Colonic mucosa (tissue), 4 donors: Measurements from ENCODE around the gene ZNF226. TPM values are rescaled to one million over a fixed set of nuclear protein-coding genes. Genes with fewer than 3 reads are reported as not detected.
"Not testable (repeated sequence)": the region's sequence is repeated elsewhere in the genome, so short reads cannot be mapped to it uniquely, and the experiment has no call there.

Experiments used
- DNase-seq: peaks from one replicate; pipeline ENCODE4 v3.0.0-alpha.2; 2020
- H3K27ac ChIP-seq: fragments of 200-600 bp; one replicate; pipeline ENCODE4 v1.8.0; 2021
- H3K27me3 ChIP-seq: fragments of 200-600 bp; one replicate; pipeline ENCODE4 v1.8.0; 2021
- H3K36me3 ChIP-seq: fragments of 200-600 bp; one replicate; pipeline ENCODE4 v1.8.0; 2021
- H3K4me1 ChIP-seq: fragments of 200-600 bp; one replicate; pipeline ENCODE4 v1.8.0; 2021; ENCODE audit warnings: mild to moderate bottlenecking
- H3K4me3 ChIP-seq: fragments of 200-600 bp; one replicate; pipeline ENCODE4 v1.8.0; 2021
- H3K9ac ChIP-seq, 2 donors: one replicate each; pipeline ENCODE4 v1.7.0; 2013; ENCODE audit warnings: control low read depth in 2 of 2, low read depth in 2 of 2, low read length in 2 of 2
- H3K9me3 ChIP-seq: fragments of 200-600 bp; one replicate; pipeline ENCODE4 v1.8.0; 2021
- CTCF ChIP-seq: fragments of 200-600 bp; IDR thresholded peaks from one replicate; pipeline ENCODE4 v1.8.0; 2022; ENCODE audit warnings: antibody characterized with exemption, mild to moderate bottlenecking
- intact Hi-C: fragments of 100-400 bp; cut with DNase I; formaldehyde crosslinking; loops from one replicate; pipeline ENCODE4 v1.14.1; 2022
- total RNA-seq, 2 donors: library from RNA; stranded (reverse); fragmentation: NEBNext Ultra II Directional in 1 of 2; extraction: Animal tissue kit (Norgen Biotek cat#: 25700) in 1 of 2; gene quantifications; one replicate each; pipeline ENCODE4 v1.2.1, GENCODE V29; 2021
- donor health status: healthy.
- donor health status: DM: no; HTN: no; CAD: no.
- donor health status: DM: no; HTN: no; CAD: no.

ZNF226 gene
- total RNA-seq, 2 donors from 2014 or later: 12.9 to 15.5 TPM

- peak overlapping the region; percentile 54 to 63 for H3K9ac ChIP-seq
- peak; percentile 24 for DNase-seq
- no peaks in the 10 kb centered on the region for H3K27me3 ChIP-seq
- peak overlapping the region; percentile 82 for H3K27ac ChIP-seq
- peak overlapping the region; percentile 71 for H3K4me3 ChIP-seq
- no peaks in the 10 kb centered on the region for H3K36me3 ChIP-seq
- TF ChIP-seq CTCF: no peak
- no peaks in the 10 kb centered on the region for H3K9me3 ChIP-seq
- no peaks in the 10 kb centered on the region for H3K4me1 ChIP-seq
- intact Hi-C loops: loop anchor here (10.0 kb wide), 1 partner anchor 48 kb away; the partner anchor contains the start of gene ZNF226
Observed at GRCh38 chr19:44212866-44213346, 48.0 kb downstream of the ZNF226 start.

- not testable (repeated sequence) for H3K36me3 ChIP-seq, H3K27ac ChIP-seq, H3K9ac ChIP-seq, H3K9me3 ChIP-seq, H3K4me3 ChIP-seq, DNase-seq, H3K27me3 ChIP-seq, H3K4me1 ChIP-seq
- intact Hi-C loops: loop anchor here (10.0 kb wide), 1 partner anchor 55 kb away; the partner anchor contains the start of gene ZNF226
Observed at GRCh38 chr19:44219926-44220325, 55.0 kb downstream of the ZNF226 start.

- H3K9ac ChIP-seq, H3K36me3 ChIP-seq, H3K4me3 ChIP-seq, H3K9me3 ChIP-seq, DNase-seq, H3K27me3 ChIP-seq, H3K27ac ChIP-seq, H3K4me1 ChIP-seq, intact Hi-C loops: not testable (repeated sequence)
Observed at GRCh38 chr19:44220761-44221160, 55.9 kb downstream of the ZNF226 start.

- H3K9me3 ChIP-seq, H3K27ac ChIP-seq, intact Hi-C loops, H3K36me3 ChIP-seq, H3K4me3 ChIP-seq, H3K27me3 ChIP-seq, DNase-seq, H3K4me1 ChIP-seq, H3K9ac ChIP-seq: not testable (repeated sequence)
Observed at GRCh38 chr19:44221291-44221690, 56.4 kb downstream of the ZNF226 start.

Other genes starting within 250 kb of the ZNF226 start
- 1 to 10 TPM; 8.1 to 8.7 TPM for gene ZNF45, start 229.8 kb upstream of the ZNF226 start, total RNA-seq
- gene ZNF221, start 213.9 kb upstream of the ZNF226 start, total RNA-seq: 1 to 10 TPM; 2.0 to 2.1 TPM
- gene ZNF155, start 180.9 kb upstream of the ZNF226 start, total RNA-seq: 1 to 10 TPM; 5.6 to 6.1 TPM
- 1 to 10 TPM; 2.3 to 2.9 TPM for gene ZNF230, start 162.1 kb upstream of the ZNF226 start, total RNA-seq
- gene ZNF222, start 139.7 kb upstream of the ZNF226 start, total RNA-seq: 1 to 10 TPM; 1.2 to 2.4 TPM
- gene ZNF223, start 113.1 kb upstream of the ZNF226 start, total RNA-seq: 1 to 10 TPM; 5.1 to 5.5 TPM
- gene ZNF284, start 92.9 kb upstream of the ZNF226 start, total RNA-seq: 1 to 10 TPM; 1.2 to 1.4 TPM
- gene ZNF224, start 70.7 kb upstream of the ZNF226 start, total RNA-seq: 10 to 100 TPM; 19.8 to 21.1 TPM
- 1 to 10 TPM; 2.8 TPM for gene ZNF225, start 51.7 kb upstream of the ZNF226 start, total RNA-seq
- gene ZNF234, start 23.5 kb upstream of the ZNF226 start, total RNA-seq: 1 to 10 TPM; 6.3 to 7.5 TPM
- gene ZNF227, start 47.4 kb downstream of the ZNF226 start, total RNA-seq: 10 to 100 TPM in 1 of 2 donors, 1 to 10 TPM in 1; 9.9 to 12.3 TPM
- 1 to 10 TPM in 1 of 2 donors, under 1 TPM in 1; 0.44 to 1.0 TPM for gene ZNF233, start 94.8 kb downstream of the ZNF226 start, total RNA-seq
- gene ZNF235, start 139.9 kb downstream of the ZNF226 start, total RNA-seq: 1 to 10 TPM; 3.1 to 5.4 TPM
- gene ZNF112, start 191.6 kb downstream of the ZNF226 start, total RNA-seq: 1 to 10 TPM; 3.0 to 4.4 TPM
- 1 to 10 TPM; 1.4 to 1.9 TPM for gene ZNF285, start 236.5 kb downstream of the ZNF226 start, total RNA-seq